ENCODE measurements around the gene NDUFS8.

NDUFS8 gene

DNA sequence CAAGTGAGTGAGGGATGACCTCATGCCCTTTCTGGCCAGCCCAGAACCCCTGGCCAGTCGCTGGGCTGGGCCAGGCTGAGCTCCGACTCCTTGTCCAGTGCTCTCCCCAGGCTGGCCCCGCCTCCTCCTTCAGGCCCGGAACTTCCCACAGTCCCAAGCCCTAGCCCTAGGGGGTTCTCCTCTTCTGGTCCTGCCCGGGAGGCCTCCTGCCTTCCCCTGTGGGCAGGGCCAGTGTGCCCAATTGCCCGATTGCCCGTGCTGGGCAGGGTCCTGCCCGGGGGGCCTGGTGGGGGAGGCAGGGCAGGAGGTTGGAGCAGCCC is 12.5 kb downstream of the NDUFS8 start:
- Histone ChIP-seq H3K27ac (replicated peaks) (peak overlapping the region; percentile 81), H3K4me3 (replicated peaks; ENCODE audit: insufficient read depth, low read length) (peak overlapping the region; percentile 40), H3K27me3 (ENCODE audit: insufficient read depth, poor library complexity, severe bottlenecking) (no peaks in the 10 kb centered on the region)
- TF ChIP-seq GABPA (IDR thresholded peaks at IDR 0.05; ENCODE audit: low read depth): no peak
- TF ChIP-seq POLR2AphosphoS5 (IDR thresholded peaks at IDR 0.05; ENCODE audit: low read depth): no peak
- TF ChIP-seq, protein P1, sequence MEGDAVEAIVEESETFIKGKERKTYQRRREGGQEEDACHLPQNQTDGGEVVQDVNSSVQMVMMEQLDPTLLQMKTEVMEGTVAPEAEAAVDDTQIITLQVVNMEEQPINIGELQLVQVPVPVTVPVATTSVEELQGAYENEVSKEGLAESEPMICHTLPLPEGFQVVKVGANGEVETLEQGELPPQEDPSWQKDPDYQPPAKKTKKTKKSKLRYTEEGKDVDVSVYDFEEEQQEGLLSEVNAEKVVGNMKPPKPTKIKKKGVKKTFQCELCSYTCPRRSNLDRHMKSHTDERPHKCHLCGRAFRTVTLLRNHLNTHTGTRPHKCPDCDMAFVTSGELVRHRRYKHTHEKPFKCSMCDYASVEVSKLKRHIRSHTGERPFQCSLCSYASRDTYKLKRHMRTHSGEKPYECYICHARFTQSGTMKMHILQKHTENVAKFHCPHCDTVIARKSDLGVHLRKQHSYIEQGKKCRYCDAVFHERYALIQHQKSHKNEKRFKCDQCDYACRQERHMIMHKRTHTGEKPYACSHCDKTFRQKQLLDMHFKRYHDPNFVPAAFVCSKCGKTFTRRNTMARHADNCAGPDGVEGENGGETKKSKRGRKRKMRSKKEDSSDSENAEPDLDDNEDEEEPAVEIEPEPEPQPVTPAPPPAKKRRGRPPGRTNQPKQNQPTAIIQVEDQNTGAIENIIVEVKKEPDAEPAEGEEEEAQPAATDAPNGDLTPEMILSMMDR (IDR thresholded peaks at IDR 0.05; ENCODE audit: insufficient read depth, low read length): no peak
- TF ChIP-seq, protein P2, sequence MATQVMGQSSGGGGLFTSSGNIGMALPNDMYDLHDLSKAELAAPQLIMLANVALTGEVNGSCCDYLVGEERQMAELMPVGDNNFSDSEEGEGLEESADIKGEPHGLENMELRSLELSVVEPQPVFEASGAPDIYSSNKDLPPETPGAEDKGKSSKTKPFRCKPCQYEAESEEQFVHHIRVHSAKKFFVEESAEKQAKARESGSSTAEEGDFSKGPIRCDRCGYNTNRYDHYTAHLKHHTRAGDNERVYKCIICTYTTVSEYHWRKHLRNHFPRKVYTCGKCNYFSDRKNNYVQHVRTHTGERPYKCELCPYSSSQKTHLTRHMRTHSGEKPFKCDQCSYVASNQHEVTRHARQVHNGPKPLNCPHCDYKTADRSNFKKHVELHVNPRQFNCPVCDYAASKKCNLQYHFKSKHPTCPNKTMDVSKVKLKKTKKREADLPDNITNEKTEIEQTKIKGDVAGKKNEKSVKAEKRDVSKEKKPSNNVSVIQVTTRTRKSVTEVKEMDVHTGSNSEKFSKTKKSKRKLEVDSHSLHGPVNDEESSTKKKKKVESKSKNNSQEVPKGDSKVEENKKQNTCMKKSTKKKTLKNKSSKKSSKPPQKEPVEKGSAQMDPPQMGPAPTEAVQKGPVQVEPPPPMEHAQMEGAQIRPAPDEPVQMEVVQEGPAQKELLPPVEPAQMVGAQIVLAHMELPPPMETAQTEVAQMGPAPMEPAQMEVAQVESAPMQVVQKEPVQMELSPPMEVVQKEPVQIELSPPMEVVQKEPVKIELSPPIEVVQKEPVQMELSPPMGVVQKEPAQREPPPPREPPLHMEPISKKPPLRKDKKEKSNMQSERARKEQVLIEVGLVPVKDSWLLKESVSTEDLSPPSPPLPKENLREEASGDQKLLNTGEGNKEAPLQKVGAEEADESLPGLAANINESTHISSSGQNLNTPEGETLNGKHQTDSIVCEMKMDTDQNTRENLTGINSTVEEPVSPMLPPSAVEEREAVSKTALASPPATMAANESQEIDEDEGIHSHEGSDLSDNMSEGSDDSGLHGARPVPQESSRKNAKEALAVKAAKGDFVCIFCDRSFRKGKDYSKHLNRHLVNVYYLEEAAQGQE (IDR thresholded peaks at IDR 0.05; ENCODE audit: insufficient replicate concordance, low read depth): no peak
- TF ChIP-seq SPI1 (IDR thresholded peaks at IDR 0.05; ENCODE audit: borderline replicate concordance, low read depth): no peak
- DNase-seq (ENCODE audit: low read depth in 1 of 2, low spot score in 1 of 2): peak in 1 of 2 experiments; percentile 64

- Histone ChIP-seq H3K27ac (replicated peaks) (peak overlapping the region; percentile 81), H3K27me3 (ENCODE audit: insufficient read depth, poor library complexity, severe bottlenecking) (no peaks in the 10 kb centered on the region), H3K4me3 (replicated peaks; ENCODE audit: insufficient read depth, low read length) (peak overlapping the region; percentile 40)
- peak; percentile 88 to 93 for DNase-seq (ENCODE audit: low read depth in 1 of 2, low spot score in 1 of 2)
- peak; percentile 49; the same call in 1 of the 2 replicates for TF ChIP-seq SPI1 (IDR thresholded peaks at IDR 0.05; ENCODE audit: borderline replicate concordance, low read depth)
- TF ChIP-seq, protein P2 (IDR thresholded peaks at IDR 0.05; ENCODE audit: insufficient replicate concordance, low read depth): no peak
- TF ChIP-seq, protein P1 (IDR thresholded peaks at IDR 0.05; ENCODE audit: insufficient read depth, low read length): no peak
These were observed 13.1 kb downstream of the NDUFS8 start for GRCh38 chr11:68043349-68044144.

DNA sequence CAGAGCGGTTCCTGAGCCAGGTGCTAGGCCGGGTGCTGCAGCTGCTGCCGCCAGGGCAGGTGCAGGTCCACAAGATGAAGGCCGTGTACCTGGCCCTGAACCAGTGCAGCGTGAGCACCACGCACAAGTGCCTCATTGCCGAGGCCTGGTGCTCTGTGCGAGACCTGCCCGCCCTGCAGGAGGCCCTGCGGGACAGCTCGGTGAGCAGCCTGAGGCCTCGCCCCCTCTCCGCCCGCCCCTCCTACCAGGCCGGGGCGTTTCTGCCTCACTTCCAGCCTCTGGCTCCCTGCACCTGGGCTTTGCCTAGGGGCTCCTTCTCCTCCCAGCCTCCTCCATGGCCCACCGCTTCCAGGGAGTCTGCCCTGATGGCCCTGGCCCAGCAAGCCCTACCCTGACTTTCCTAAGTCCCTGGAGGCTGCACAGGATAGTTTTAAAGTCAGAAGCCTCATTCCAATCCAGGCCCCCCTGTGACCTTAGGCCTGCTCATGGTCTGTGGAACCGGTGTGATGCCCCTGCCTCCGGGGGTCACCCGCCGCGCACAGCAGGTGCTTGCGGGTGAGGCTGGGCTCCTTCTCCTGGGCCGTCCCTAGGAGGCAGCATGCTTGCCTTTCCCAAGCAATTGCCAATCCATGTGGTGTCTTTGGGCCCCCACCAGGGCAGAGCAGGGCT is 13.8 kb downstream of the NDUFS8 start:
- Histone ChIP-seq H3K4me3 (replicated peaks; ENCODE audit: insufficient read depth, low read length) (no peak overlapping the region; the same call in 1 of the 2 replicates), H3K27me3 (ENCODE audit: insufficient read depth, poor library complexity, severe bottlenecking) (no peaks in the 10 kb centered on the region), H3K27ac (replicated peaks) (peak overlapping the region; percentile 81)
- TF ChIP-seq SPI1 (IDR thresholded peaks at IDR 0.05; ENCODE audit: borderline replicate concordance, low read depth) (no peak), POLR2AphosphoS5 (IDR thresholded peaks at IDR 0.05; ENCODE audit: low read depth) (no peak), GABPA (IDR thresholded peaks at IDR 0.05; ENCODE audit: low read depth) (no peak)
- TF ChIP-seq, protein P2 (IDR thresholded peaks at IDR 0.05; ENCODE audit: insufficient replicate concordance, low read depth): no peak
- TF ChIP-seq, protein P1 (IDR thresholded peaks at IDR 0.05; ENCODE audit: insufficient read depth, low read length): no peak
- peak in 1 of 2 experiments; percentile 49 for DNase-seq (ENCODE audit: low read depth in 1 of 2, low spot score in 1 of 2)

All from HL-60 (cell line).